CD4-positive, alpha-beta T cell treated with Interleukin-6 for 4 hours (primary cell): Measurements from ENCODE around the gene SCN11A.

Source experiments
- DNase-seq: peaks from one replicate; pipeline ENCODE4 v3.0.0-alpha.2; 2020; ENCODE audit warnings: mixed read lengths

The SCN11A gene

DNA sequence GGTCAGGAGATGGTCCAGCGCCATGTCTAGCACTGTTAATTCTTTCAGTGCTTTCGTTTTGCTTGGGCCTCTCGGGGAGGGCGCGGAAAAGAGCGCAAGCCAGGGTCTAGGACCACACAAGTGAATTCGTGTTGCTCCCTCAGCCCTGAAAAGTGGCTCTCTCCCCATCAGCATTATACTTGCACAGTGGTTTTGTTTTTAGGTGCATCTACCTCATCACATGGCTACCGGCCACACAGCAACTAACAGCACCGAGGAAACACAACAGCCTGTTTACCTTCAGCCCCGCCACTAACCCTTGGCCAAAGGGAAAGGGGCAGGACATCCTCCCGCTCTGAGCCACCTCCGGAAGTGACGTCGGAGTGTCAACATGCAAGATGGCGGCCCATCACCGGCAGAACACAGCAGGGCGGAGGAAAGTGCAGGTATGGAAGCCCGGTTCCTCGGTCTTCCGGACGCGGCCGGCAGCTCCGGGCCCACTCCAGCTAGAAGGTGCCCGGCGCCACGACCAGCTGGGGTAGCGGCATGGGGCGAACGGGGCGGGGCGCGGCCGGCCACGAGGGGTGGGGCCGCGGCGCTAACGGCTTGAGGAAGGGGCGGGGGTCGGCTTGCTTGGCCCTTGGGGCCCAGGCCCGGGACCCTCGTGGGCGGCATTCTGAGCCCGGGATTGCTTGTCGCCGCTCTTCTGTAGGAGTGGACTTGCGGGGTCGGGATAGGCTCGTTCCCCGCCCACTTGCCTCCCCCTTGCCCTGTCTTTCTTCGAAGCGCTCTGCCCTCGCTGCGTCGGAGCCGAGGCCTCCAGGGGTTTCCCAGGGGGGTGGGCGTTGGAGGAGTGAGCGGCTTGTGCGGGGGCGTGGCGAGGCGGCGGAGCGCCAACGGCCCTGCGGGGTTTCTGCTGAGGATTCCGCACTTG lies at the start of gene SCN11A, which contains the start of gene WDR48:
Gene SCN11A (minus strand): TSS at position 296 of the 913 bp plus-strand sequence. CDS start 101,582 bp downstream, outside the sequence.
Gene WDR48 (plus strand): TSS at position 368 of the 913 bp plus-strand sequence. CDS start 10 bp downstream, at position 378.
- DNase-seq: peak; percentile 95

DNA sequence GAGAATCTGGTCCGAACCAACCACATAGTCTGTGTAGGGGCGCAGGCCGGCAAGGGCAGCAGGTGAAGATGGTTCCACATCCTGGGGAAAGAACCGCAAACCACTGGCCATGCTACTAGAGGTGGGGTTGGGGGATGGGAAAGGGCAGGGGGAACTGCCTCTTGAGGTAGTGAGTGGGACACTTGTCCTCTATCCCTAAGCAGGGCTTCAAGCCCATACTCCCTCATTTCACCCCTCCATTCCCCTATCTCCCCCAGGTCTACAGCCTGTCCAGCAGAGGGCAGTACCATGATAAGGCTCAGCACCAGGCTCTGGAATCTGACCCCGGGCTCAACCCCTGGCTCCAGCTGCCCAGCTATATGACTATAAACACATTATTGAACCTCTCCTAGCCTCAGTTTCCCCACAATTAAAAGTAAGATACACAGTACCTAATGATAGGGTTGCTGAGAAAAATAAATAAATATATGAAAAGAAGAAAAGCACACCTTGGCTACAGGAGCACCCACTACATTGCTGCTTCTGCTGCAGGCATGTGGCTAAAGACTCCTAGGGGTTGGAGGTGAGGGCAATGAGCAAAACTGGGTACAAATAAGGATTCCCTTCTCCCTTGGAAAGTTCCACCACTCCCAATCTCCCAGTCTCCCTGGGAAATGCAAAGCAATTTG lies 49.4 kb upstream of the SCN11A start:
- DNase-seq: peak; percentile 68

DNA sequence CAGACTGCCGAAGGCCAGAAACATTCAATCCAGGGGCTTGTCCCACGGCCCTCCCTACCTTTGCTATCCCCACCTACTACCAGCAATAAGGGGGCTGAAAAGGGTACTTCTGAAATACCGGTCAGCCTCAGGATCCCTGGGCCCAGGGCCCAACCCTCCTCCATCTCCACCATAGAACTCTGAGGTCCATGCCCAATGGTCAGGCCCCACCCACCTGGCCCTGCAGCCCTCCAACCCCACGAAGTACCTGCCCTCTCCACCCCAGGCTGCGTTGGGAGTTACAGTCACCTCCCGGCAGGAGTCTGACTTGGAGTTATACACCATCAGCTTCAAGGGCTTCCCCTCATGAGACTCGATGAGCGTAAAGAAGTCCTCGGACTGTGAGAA lies 48.7 kb upstream of the SCN11A start:
- no peak for DNase-seq

DNA sequence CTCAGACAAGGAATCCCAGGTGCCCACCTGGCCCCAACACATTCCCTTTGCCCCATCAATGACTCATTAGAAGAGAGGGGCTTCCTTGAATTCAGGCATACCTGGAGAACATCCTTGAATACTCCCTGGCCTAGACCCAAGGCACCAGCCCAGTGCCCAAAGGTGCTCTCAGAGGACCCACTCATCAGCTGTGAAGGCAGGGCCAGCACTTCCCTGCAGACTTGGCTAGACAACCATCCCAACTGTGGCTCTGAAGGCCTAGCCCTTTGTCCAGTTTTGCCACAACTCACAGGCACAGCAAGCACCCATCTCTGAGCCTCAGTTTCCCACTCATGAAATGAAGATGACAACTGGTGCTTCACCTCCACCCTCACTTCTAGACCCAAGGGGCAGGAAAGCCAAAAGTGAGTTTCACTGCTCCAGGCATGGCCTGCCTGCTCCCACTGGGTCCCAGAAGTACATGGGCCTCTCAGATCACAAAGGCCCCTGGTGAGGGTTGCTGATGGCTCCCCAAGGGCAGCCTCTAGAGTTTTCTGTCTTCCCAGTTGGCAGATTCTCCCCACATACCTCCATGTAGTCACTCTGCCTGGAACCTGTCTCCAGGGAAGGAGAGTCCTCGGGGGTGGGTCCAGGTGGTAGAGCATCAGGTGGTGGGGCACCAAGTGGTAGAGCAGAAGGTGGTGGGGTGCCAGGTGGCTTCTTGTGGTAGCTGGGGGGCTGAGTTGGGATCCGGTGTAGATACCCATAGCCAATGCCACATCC lies 48.2 kb upstream of the SCN11A start:
- DNase-seq: no peak

DNA sequence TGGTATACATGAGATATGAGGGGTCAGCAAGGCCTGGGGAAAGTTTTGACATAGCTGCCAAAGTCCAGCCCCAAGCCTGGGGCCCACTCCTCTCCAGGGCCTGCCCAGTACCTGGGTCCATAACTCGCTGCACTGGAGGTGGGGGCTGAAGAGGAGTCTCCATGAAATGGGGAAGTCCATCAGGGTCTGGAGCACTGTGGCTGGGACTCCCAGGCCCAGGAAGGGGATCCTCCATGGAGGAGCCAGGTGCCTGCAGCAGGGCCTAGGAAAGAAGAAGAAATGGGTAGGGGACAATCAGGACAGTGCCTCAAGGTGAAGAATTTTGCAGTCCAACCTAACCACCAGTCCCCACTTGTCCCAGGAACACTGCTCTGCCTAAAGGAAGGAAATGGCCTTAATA lies 47.5 kb upstream of the SCN11A start:
- no peak for DNase-seq

DNA sequence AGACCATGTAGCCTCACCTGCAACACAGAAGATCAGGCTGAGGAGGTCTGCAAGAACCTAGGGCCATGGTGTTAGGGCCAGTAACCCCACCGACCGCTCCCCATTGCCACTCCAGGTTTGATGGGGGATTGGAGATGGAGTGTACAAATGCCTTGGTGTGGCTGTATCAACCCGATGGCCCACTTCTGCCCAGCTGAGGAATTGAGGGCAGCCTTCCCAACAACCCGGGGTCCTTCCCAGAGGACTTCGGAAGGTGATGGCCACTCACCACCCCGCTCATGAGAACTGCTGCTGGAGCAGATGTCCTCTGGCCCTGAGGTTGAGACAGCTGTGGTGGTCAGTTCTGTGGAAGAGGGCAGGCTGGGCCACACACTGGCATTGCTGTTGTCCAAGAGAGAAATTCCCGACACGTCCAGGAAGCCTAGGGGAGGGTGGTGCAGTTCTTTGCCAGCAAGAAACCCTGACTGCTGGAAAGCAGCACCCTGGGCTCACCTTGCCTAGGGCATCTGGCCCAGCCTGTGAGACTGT lies 46.8 kb upstream of the SCN11A start:
- no peak for DNase-seq

DNA sequence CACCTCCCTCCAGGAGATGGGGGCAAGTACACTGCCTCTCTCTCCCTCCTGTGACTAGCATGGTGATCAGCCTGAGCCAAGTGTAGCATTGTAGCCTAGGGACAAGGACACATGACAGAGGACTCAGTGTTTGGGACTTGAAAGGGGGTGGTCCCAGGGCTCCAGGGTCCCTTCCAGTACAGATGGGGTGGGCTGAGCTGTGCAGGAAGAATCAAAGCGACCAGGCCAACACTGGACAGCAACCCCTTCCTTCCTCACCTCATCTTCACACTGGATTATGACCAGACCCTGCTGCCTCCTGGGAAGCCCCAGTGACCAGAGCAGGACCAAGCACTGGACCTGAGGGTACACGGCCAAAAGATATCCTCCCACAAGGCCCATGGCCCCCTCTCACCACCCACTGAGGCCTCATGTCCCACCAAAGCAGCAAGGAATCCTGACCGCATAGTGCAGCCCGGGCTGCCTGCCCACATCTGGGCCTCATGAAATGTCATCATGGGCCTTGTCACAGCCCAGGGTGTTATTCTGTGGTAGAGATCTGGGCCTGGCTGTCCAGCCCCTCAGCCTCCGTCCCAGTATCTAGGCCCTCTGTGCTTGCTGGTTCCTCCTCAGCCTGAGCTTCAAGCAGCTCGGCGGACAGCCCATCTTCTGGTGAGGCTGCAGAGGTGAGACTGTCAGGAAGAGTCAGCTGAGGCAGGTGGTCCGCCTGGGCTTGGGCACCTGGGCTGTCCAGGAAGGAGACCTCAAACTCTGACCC lies 46.1 kb upstream of the SCN11A start:
- DNase-seq: no peak

DNA sequence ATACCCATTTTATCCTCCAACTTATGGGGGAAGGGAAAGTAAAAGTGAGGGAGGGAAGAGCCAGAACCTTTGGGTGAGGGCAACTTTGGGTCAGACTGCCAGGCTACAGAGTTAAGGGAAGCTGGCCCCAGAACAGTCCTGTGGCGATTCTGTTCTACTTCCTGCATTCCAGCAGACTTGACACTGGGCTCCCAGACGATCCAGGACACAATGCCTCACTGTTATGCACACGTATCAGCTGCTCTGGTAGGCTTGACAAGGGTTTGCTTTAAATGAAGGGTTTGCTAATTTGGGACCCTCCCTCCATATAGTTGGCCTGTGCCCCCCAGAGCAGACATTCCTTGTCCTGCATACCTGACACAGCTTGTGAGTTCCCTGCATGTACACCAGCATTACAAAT lies 45.0 kb upstream of the SCN11A start:
- no peak for DNase-seq

DNA sequence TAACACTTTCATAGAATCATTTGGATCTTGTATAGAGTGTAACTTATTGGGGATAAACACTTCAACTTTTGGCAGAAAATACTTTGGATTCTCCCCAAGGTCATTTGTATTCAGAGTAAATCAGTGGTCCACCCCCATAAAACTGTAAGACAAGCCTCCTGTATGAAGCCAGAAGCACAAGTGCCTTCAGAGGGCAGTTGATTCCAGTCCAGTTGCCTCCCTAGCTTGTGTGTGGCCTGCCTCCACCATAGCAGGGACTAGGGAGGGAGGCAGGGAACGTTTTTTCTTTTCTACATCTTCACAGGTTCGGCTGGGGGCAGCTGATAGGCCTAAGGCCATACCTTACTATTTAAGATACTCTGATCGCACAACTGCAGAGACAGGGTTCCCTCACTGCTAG lies 44.0 kb upstream of the SCN11A start:
- DNase-seq: no peak

DNA sequence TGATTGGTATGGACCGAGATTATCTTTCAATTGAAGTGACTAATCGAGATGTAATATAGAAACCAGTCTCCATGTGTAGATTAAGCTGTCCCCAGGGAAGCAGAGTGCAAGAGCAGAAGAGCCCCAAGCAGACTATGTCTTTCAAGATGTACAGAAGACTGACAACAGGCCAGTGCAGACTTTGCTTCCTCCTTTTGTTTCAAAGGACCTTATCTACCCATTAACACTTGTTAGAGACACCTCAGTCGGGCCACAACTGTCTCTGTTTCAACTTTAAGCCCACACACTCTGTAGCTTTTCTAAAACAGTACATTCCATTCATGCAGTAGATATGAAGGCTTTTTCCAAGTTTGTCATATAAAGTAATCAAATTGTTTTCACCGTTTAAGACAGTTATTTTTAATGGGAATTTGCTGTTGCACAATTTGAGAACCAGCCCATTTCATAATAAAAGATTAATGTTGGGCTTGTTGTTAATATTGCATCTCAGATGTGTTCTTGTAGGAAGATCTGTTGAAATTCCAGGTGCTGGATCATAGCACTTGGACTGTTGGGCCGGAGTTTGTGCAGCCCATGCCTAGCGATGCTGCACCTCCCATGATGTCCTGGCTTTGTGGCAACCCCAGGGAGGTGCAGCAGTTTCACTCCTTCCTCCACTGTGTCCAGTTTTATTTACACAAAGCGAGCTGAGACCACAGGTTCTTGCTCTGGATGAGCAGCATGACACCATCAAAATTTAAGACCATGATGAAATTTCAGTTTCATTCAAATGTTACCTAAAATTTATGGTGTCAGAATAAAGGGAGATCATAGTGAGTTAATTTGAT lies 43.3 kb upstream of the SCN11A start:
- no peak for DNase-seq

DNA sequence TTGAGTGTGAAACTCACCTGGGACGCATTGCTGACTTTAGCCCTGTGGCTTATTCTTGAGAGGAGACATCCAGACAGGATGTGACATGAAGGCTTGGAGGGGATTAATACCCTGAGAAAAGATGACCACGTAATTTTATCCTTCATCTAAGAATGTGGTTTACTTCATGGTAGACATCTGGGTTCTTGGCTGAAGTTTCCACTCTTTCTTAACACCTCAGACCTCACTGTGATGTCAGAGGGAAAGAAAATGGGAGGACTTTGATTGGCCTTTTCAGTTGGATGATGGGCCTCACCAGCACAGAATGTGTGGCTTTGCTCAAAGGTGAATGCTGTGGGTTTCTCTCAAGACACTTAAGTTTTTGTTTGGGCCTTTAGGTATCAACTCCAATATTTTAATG lies 39.2 kb upstream of the SCN11A start:
- no peak for DNase-seq

DNA sequence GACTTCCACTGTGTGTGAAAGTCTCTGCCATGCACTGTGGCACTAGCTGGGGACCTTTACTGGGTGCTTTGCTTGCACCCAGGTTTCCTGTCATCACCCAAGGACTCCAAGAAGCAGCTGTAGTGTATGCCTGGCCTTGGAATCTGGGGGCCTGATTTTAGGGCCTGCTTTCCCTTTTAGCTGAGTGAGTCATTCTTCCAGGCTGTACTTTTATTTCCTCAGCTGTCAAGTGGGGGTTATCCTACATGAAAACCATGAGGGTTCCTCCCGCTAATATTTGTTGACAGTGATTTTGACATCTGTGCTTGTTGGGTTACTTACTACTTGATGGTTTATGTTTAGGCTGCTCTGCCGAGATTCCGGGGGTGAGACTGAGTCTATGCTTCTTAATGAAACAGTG lies 37.1 kb upstream of the SCN11A start:
- no peak for DNase-seq

DNA sequence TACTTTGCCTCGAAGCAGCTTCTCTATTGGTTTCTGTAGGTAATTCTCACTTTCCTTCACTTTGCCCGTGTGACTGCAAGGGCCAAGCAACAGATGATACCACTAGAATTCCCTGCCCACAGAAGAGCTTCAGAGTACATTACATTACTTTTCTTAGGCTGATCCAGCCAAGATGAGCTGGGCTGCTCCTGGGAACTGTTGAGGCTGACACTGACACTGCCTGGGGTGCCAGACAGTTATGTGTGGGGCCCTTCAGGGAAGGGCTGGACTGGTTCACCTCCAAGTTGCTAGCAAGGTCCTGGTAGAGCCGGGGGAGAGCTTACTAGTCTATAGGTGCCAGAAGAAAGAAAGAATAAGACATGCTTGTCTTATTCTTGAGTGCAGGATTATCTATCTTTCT lies 36.7 kb upstream of the SCN11A start:
- no peak for DNase-seq

DNA sequence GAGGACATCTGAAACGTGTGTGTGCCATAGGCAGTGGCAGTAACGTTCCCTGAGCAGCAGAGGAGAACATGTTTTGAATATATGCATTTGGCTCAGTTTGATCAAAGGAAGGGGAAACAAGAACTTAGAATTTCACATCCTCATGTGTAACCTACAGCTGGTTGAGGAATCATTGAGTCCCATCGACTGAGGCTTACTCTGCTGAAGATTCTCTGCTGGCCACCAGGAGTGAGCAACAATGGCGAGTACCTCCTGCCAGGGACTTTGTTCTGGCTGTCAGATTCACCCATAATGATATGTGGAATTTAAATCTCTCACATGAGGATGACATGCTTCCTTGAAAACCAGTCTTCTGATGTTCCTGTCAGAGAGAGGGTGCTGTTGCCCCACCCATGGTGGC lies 34.4 kb upstream of the SCN11A start:
- no peak for DNase-seq

DNA sequence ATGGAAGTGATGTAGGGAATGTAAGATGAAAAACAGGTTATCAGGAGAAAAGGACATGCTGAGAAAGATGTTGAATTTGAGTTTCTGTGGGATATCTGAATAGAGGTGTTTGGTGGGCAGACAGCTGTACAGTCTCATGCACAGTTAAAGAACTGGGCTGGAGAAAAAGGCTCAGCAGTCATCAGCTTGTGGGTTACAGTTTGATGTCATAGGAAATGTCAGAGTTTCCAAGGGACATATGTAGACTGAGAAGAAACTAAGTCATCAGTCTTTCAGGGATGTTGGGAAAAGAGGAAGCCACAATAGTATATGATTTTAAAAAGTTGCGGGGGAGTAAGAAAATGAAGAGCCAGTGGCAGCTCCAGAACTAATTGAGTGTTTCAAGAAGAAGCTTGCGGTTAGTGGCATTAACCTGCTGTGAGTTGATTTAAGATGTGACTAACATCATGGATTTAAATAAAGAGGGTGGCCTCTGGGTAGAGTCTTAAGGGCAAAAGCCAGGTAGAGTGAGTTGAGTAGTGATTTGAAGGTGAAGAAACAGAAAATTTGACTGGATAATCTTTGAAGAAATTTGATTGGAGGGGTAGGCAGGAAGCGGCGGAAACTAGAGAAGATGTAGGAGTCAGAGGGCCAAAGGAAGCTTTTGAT lies 31.0 kb upstream of the SCN11A start:
- DNase-seq: no peak

DNA sequence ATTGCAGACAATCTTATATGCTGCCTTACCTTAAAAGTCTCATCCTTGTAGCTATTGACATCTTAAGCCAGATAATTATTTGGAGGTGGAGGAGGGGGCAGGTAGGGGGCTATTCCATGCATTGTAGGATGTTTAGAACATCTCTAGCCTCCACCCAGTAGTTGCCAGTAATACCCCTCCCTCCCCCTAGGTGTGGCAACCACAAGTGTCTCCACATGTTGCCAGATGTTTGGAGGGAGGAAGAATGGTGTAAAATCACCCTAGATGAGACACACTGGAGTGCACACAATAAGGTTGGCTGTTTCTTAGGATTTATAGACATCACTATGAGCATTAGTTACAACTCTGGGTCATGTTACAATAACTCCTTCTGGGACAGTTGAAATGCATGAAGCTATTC lies 28.3 kb upstream of the SCN11A start:
- no peak for DNase-seq

DNA sequence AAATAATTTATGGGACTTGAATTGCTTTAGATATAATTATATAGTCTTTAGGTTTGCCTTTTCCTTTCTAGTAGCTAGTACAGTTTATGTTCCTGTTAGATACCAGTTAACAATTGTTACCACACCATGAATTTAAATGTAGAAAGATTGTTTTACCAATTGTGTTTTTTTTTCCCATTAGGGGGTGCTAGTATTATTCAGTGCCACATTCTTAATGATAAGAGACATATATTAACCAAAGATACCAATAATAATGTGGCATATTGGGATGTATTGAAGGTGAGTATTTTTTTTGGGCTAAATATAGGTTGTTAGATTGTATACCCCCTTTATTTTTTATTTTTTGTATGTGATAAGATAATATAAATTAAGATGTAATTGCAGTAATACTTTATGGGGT lies 27.8 kb upstream of the SCN11A start:
- DNase-seq: no peak

DNA sequence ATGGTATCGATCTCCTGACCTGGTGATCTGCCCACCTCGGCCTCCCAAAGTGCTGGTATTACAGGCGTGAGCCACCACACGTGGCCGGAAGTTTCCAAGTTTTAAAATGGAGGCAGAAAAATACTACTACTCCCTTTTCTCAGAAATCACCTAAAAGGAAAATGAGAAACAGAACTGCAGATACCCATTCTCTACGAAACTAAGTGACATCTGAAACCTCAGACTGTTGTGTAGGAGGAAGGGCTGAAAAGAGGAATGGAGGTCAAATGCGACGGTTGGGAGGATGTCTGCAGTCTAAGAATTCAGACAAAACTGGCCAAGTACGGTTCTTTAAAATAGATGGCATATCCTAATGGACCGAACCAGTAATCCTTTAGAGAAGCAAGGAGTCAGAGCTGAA lies 24.2 kb upstream of the SCN11A start:
- no peak for DNase-seq

DNA sequence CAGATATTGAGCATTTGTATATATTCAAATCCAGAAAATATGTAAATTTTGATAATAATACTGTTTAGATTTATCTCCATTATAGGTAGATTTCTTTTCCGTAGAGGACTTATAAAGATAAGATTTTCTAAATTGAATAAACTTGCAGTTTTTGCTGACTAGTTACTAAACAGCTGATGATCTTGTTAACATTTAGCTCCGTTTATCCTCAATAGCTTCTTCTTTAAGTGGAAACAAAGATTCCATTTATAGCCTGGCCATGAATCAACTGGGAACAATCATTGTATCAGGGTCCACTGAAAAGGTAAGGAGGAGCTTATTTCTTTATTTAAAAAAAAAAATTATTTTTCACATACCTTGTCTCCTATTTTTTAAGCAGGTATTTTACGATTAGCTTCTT lies 16.8 kb upstream of the SCN11A start:
- DNase-seq: no peak

DNA sequence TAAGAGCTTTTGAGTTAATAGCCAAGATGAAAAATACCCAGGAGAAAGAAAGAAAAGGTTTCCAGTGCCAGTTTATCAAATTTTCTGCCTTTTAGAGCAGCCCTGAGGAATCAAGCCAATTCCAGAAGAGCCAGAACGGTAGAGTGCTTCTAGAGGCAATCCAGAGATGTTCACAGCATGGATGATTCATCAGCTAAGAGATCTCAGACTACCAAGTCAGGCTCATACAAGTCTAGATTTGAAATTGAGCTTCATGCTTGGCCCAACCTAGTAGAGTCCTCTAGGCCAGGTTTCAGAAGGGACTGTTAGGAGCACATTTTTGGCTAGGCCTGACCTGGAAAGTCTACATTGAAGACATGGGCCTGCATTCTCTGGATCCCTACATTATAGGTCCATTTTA lies 15.5 kb upstream of the SCN11A start:
- DNase-seq: no peak

DNA sequence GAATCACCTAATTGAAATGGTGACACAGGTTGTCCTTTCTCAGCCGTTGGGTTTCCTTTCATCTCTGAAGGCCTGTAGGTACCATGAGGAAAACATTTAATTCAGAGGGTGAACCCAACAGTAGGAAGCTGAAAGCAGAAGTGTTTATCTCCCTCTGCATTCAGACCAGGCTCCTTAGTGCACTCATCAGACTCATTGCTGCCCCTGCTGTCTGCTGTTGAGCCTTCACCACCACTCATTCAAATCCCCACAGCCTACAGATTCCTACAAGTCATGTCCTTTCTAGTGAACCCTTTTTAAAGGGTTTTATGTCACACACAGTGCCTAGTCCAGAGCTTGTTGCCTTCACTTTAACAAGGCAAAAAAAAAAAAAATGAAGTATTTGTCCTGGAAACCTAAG lies 13.5 kb upstream of the SCN11A start:
- DNase-seq: peak; percentile 23
